HG03025 (cell line): ENCODE measurements around the gene SLC16A13.

Experiments used
- ATAC-seq: cut with Tn5 transposase; IDR thresholded peaks from one replicate; pipeline ENCODE4 v1.9.1; 2021; ENCODE audit warnings: mild to moderate bottlenecking, moderate library complexity; ENCODE audit not compliant: unreplicated experiment, low FRiP score

The SLC16A13 gene

GRCh38 chr17:7011942-7012254 lies 23.9 kb upstream of the SLC16A13 start:
- ATAC-seq: no peak

- ATAC-seq: peak; percentile 83
Observed at GRCh38 chr17:7014261-7014994, 21.4 kb upstream of the SLC16A13 start.

GRCh38 chr17:7014995-7015958 lies 20.5 kb upstream of the SLC16A13 start:
- ATAC-seq: peak; percentile 5

- ATAC-seq: no peak
Observed at GRCh38 chr17:7016418-7016817, 19.4 kb upstream of the SLC16A13 start.

GRCh38 chr17:7016886-7017826 lies 18.7 kb upstream of the SLC16A13 start:
- ATAC-seq: no peak

- no peak for ATAC-seq
Observed at GRCh38 chr17:7017827-7018200, 18.0 kb upstream of the SLC16A13 start.

GRCh38 chr17:7018331-7018964 lies 17.4 kb upstream of the SLC16A13 start:
- ATAC-seq: no peak

- ATAC-seq: no peak
Observed at GRCh38 chr17:7019367-7019766, 16.4 kb upstream of the SLC16A13 start.

- no peak for ATAC-seq
Observed at GRCh38 chr17:7019839-7020519, 15.8 kb upstream of the SLC16A13 start.

GRCh38 chr17:7020894-7021664 lies 14.7 kb upstream of the SLC16A13 start:
- no peak for ATAC-seq

- no peak for ATAC-seq
Observed at GRCh38 chr17:7021993-7022778, 13.6 kb upstream of the SLC16A13 start.

- ATAC-seq: no peak
Observed at GRCh38 chr17:7022781-7023571, 12.8 kb upstream of the SLC16A13 start, which contains the start of gene BCL6B. TSS of gene BCL6B (plus strand) at chr17:7023050. CDS start at chr17:7023672, 622 bp downstream.

- no peak for ATAC-seq
Observed at GRCh38 chr17:7023576-7024401, 12.0 kb upstream of the SLC16A13 start.

- no peak for ATAC-seq
Observed at GRCh38 chr17:7024402-7024785, 11.4 kb upstream of the SLC16A13 start.

- ATAC-seq: no peak
Observed at GRCh38 chr17:7025245-7025644, 10.6 kb upstream of the SLC16A13 start.

- no peak for ATAC-seq
Observed at GRCh38 chr17:7026471-7027115, 9.2 kb upstream of the SLC16A13 start.
